Amygdala (tissue), 56 donors: ENCODE data around the gene NLN.
A peak's percentile ranks its signal among the peaks of the same experiment; 100 is the strongest.
"Not testable (repeated sequence)": the region's sequence is repeated elsewhere in the genome, so short reads cannot be mapped to it uniquely, and the experiment has no call there.

ENCODE experiments used
- DNase-seq, 56 donors: peaks; one replicate each; lab custom pipeline; 2025; lab: John Stamatoyannopoulos, UW

The NLN gene

DNA sequence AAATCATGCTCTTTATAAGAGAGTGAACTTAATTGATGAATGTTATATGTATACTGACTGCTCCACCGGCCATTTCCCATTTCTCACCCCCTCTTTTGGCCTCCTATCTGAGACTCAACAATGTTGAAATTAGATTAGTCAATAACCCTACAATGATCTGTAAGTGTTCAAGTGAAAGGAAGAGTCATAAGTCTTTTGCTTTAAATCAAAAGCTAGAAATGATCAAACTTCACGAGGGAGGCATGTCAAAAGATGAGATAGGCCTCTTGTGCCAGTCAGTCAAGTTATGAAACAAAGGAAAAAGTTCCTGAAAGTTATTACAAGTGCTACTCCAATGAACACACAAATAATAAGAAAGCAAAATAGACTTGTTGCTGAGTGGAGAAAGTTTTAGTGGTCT, 83.1 kb downstream of the NLN start:
- no peak for DNase-seq

DNA sequence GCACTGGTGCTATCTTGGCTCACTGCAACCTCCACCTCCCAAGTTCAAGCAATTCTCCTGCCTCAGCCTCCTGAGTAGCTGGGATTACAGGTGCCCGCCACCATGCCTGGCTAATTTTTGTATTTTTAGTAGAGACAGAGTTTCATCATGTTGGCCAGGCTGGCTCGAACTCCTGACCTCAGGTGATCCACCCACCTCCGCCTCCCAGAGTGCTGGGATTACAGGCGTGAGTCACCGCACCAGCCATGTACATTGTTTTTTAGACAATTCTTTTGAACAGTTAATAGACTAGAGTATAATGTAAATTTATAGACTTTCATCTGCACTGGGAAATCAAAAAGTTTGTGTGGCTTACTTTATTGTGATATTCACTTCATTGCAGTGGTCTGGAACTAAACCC, 85.5 kb downstream of the NLN start:
- DNase-seq = not testable (repeated sequence)

DNA sequence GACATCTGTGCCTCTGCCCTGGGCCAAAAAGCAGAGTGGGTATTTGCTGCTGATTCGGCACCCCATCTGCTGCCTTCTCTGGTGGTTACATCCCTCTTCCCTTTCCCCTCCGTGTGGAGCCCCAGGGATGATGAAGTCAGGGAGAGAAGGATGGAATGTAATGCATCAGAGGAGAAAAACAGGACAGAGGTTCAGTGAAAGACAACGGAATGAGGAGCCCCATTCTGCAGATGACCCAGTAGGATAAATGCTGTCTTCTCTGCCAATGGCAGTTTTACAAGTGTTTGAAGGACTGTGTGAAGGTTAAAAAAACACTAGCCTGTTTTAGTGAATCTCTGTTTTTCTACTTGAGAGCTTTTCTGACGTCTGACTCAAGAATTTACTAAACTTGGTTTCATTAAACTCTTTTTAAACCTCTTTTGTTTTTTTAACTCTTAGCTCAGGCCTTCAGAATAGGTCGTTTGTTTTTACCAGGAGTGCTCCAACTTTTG, 86.3 kb downstream of the NLN start:
- no peak for DNase-seq

DNA sequence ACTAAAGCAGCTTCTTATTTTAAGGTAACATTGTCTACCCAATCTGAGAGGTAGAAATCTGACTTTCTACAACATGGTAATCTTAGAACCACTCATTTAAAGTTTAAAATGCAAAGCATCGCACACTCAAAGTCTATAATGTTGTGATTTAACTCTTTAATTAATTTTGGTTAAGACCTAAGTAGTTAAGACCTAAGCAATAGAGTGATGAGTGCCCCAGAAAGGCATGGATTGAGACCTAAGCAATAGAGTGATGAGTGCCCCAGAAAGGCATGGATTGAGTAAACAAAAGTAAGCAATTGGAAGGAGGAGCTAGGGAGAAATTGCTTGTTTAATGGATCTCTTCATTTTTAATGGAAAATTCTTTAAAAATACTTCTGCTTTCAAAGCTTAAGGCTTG, 86.8 kb downstream of the NLN start:
- no peak for DNase-seq

DNA sequence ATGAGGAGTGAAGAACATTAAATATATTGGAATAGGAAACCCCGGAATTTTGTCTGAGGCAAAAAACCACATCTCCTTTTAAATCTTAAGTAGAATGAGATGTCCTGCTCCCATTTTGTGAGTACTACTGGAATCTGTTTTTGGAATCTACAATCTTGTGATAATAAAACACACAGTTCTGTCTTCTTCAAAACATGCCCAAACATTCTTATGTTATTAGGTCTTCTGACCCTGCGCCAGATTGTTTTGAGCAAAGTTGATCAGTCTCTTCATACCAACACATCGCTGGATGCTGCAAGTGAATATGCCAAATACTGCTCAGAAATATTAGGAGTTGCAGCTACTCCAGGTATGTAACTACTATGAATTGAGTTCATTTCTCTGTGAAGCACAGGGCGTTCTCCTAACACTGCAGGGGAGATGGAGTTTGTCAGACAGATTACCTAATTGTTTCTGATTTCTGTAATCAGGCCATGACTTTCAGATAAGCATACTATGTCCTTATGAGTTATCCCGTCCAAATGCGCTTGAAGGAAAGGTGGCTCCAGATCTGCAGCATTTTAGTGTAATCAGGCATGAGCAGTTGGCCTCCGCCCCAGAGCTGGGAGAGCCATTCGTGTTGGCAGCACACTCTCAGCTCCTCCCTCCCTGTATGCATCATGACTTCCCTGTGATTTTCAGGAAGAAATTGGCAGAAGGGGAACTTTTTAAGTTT, 88.0 kb downstream of the NLN start:
- peak in 44 of 56 donors; percentile 11 to 84 (median 51) for DNase-seq

DNA sequence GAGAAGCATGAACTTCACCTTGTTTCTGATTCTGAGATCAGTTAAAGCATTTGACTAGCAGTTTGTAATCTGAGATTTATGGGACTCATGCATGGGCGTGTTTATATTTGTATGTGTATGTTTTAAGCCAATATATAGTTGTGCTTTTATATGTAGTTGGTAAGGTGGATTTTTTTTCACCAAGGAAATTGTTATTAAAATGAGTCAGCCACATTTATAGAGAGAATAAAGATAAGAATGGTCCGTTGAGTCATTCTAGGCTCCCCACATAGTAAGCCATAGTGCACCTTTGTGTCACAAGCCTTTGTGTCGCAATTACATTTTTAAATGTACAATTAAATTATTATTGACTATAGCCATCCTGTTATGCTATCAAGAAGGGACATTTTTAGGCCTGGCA, 89.0 kb downstream of the NLN start:
- DNase-seq = no peak

DNA sequence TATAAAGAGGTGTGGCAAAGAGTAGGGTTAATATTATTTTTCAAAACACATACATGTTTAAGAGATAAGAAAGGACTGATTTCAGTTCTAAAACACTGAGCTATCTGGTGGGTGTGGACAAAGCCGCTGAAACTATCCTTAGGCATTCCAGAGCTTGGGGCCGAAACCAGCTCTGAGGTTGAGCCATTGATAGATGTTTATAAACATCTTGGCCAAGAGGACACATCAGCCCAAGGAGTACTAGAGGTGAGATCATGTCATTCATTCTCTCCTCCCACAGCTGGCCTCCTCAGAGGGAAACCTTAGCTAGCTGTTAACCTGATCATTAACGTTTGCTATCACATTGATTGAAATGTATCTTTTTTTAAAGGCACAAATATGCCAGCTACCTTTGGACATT, 89.9 kb downstream of the NLN start:
- DNase-seq = no peak

DNA sequence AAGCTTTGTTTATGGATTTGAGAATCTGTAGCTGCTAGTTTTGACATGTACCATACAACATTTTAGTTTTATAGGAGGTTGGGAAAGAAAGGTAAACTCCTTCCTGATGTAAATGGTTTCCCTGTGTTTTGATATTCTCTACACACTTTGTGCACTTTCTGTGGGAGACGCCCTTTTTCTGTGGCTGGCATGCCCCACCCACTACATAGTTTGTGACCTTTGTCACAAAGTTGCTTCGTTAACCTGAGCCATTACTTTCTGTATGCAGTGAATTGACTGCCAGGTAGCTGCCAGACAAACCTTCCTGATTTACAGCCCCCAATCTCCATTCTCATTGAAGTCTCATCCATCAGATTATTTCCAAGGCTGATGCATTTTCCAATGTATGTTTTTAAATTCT, 90.6 kb downstream of the NLN start:
- DNase-seq = no peak

DNA sequence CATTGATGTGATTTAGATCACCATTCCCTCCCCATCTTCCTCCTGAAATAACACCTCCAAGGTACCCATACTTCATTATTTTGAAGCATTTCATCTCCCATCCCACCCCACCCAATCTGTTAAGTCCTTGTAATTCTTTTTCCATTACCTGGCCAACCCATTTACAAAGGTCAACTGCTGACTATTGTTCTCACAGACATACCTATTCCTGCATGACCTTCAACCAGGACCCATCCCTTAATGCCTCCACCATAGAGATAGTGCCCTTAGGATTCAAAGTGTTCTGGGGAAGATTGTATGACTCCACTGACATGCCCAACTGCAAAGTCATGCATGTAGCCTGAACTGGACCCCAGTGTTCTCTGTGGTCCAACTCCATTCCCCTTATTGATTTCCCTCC, 91.2 kb downstream of the NLN start:
- DNase-seq = no peak

DNA sequence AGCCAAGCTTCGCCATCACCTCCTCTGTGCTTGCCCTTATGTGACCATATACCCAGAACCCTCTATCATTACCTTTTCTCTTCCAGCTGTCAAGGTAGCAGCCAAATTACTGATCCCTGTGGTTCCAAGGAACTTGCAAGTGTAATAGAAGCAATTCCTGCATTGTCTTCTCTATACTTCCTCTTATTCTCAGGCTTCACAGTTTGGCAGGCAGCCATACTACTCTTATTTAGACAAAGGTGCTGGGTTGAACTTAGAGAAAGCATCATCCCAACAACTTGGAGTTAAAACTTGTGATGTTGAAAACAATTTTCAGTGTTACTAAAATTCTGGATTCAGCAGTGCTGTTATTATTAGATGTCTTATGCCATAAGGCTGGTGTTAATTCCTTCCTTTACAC, 93.2 kb downstream of the NLN start:
- no peak for DNase-seq

DNA sequence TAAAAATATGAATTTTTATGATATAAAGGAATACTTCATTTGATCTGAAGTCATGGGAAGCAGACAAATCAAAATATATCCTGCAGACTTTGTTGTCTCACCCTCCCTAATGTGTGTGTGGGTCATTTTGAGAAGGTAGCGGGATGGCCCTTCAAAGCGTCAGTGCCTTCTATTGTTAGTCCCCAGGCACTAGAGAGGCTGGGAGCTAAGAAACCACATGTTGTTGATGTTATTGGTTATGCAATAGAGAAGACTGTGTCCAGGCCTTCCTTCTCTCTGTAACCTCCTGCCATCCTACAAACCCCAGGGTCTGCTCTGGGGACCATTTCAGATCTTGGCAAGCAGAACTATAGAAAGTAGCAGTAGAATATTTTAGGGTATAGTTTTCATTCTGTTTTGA, 94.7 kb downstream of the NLN start:
- DNase-seq = no peak

DNA sequence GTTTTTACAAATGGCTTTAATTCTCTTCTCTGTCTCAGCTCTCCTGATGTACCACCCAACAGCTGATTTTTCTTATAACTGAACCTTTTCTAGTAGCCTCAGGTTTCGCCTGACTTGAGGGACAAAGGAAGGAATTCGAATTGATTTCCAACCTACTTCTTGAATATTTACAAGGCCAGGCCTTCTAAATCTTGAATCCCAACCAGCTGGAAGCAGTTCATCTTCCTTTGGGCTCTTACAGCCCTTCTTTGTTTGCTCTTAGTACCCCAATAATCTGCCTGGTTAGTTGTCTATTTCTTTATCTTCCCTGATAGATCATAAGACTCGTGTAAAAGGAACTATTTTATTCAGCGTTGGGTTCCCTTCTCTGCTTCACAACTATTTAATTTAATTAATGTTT, 95.9 kb downstream of the NLN start:
- DNase-seq = peak in 1 of 56 donors; percentile 36

DNA sequence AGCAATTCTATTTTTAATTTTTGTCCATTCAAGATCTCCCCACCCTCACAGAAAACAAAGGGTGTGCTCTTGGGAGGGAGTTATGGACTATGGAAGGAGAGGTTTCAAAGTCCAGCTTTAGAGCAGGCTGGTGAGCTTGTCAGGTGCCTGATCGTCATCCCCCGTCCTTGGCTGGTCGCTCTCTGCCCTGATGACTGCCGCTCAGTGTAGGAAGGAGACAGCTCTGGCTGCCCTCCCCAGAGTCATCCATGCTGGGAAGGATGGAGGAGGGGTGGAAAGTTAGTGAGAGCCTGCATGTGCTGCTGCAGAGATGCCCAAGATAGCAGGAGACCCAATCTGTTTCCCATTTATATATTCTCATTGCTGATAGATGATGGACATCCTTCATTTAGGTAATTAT, 96.6 kb downstream of the NLN start:
- DNase-seq = peak in 46 of 56 donors; percentile 11 to 85 (median 54)

DNA sequence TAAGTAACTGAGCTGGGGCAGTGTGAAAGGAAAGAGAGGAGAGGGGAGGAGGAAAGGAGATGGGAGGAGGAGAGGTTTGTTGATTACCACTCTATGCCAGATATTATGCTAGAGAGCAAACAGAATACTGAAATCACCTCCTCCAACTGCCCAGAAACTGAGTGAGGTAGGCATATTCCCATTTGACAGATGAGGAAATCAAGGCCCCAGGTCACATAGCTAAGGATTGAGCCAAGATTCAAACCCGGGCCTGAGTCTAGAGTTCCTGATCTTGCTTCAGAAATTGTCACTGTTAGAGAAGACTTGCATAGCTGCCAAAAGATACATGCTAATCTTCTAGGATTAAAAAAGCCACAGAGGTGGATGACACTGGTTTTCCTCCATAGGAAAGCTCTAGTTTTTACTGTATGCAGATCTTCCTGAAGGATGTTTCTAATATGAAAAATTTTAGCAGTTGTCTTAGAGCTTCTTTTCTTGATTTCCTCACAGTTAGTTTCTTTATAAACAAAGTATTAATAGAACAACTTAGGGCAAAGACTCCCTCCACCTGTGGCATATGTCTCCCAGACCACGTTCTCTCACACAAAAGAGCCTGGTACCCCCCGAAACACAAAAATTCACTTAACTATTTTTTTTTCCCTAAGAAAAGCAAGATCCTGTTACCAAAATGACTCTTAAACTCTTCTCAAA, 97.4 kb downstream of the NLN start:
- no peak for DNase-seq

DNA sequence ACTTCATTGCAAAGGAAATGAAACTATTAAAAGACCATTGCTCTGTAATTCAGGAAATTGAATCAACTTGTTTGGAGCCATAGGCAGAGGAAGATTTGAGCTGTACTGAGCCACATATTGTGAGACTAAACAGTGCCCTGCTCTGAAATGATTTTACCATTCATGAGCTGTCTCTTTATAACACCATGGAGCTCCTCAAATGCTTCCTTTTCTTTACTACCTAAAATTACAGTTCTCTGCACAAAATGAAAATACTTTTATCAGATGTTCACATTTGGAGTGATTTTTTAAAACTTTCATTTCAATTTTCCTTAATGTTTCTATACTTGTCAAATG, 97.9 kb downstream of the NLN start:
- no peak for DNase-seq

DNA sequence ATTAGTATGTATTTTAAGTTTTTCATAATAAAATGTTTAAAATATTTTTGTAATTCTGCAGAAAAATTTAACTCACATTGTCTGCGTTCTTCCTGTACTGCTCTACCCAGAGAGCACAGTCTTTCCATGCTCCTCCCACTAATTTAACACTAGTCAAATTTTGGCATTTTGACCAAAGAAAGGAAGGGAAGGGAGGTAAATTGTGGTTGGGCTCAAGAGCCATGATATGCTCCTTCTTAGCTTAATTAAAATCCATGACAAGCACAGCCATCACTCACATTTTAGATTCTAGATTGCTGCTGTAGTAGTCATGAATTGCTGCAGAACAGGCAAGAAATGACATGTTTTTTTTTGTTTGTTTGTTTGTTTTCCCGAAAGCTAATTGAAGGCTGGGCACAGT, 98.4 kb downstream of the NLN start:
- no peak for DNase-seq

DNA sequence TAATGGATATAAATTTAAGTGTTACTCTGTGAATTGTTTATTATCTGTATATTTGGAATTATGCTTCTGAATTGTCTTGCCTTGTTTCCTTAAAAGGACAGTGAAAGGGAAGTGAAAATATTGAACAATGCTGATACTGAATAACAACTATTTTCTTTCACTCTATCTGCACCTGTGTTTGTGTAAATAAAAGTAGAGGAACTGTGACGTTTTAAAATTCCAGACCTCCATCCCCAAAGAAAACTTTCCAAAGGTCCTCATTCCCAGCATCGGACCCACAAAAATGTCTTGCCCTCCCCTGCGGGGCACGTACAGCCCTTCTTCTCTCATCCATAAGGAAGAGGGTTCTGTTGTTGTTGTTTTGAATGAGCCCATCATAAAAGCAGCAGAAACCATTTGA, 100.0 kb downstream of the NLN start:
- DNase-seq = no peak

DNA sequence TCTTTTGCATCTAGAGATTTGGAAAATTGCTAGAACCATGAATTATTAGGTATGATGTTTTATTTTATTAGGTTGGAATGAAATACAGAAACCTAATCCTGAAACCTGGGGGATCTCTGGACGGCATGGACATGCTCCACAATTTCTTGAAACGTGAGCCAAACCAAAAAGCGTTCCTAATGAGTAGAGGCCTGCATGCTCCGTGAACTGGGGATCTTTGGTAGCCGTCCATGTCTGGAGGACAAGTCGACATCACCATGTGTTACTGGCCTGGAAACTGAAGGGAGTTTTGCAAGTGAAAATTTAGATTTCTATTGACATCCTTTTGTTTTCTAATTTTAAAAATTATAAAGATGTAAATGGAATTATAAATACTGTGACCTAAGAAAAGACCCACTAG, 100.7 kb downstream of the NLN start:
- no peak for DNase-seq

DNA sequence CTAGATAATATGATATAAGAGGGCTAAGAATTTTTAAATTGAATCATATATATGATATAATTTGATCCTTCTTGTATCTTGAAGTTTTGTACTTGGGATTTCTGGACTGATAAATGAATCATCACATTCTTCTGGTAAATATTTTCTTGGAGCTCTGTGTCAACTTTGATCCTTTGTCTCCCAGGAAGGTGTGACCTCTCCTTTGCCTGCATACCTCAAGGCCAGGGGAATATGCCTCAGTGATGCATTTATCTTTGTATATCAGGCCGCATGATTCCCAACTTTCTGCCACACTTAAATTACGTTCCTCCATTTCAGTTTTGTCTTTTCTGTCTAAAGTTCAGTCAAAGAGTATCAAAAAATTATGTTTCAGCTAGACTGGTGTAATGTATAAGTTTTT, 101.2 kb downstream of the NLN start:
- DNase-seq = no peak

DNA sequence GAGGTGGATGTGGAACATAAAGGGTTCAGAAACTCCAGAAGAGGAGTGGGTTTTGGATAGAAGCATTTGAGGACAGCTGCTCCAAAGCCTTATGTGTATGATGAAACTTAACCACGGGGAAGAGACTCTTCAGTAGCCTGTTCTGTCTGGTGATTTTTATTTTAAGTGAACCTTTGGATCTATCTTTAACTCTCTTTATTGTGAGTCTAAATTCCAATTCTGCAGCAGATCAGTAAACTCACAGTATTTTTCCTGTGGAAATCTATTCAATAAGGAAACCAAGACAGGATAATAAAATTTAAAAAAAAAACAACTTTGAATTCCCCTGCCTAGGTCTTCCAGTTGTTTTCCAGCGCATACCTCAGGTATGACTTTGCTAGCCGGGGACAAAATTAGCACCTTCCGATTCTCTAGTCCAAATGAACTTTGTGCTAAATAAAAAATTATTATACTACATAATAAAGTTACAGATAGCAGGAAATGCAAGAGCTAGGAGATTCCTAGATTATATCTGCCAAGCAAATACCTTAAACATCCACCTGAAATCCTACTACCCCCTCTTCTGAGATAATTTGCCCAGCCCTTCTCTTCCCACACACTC, 101.9 kb downstream of the NLN start:
- DNase-seq = no peak

DNA sequence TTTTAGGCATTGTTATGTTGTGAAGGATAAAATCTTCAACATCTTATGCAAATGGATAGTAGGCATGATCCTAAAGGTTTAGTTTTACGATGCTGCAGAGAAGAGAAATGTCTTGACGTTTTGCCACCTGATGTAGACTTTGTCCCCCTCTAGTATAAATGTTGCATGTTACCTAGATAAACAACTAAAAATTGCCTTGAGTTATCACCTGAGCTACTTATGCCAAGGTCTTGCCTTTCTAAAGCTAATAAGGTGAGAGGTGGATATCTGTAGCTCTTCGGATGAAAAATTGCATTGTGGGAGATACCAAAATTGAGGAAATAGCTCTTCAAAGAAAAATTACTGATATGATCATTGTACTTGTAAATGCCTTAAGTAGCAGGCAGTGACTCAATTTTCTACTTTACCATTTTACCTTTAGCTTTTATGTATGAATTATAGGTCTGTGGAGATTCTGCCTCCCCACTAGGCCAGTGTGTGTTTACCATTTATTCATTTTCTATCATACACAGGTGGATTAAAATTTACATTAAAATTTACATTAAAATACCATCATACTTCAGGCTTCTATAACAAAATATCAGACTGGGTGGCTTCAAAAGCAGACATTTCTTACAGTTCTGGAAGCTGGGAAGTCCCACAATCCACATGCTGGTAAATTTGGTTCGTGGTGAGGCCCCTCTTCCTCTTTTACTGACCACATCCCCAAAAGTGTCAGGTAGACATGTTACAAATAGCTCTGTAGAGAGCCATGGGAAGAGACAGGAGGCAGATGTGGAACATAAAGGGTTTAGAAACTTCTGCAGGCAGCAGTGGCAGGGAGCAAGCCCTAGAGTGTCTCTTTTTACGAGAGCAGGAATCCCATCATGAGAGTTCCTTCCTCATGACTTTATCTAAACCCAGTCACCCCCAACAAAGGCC, 103.7 kb downstream of the NLN start:
- no peak for DNase-seq
